Bronchial epithelial cell (primary cell): ENCODE results near the gene B4GALNT1. TPM values are rescaled to one million over a fixed set of nuclear protein-coding genes. Genes with fewer than 3 reads are reported as not detected.

Experiments used
- DNase-seq: peaks from one replicate; pipeline ENCODE4 v3.0.0-alpha.2; 2010; ENCODE audit warnings: low read depth
- FAIRE-seq: peaks from 2 replicates; lab custom pipeline; 2011; peaks lifted over from hg19 to GRCh38; lab: Jason Lieb, UNC
- H3K27me3 ChIP-seq: 2 replicates; pipeline ENCODE4 v1.5.1; 2011; ENCODE audit warnings: low read length; ENCODE audit not compliant: control insufficient read depth, insufficient read depth
- H3K36me3 ChIP-seq: 2 replicates; pipeline ENCODE4 v1.5.1; 2011; ENCODE audit warnings: low read length; ENCODE audit not compliant: control insufficient read depth, insufficient read depth
- H3K4me3 ChIP-seq: 2 replicates; pipeline ENCODE4 v1.5.1; 2011; ENCODE audit warnings: mild to moderate bottlenecking, low read depth, low read length, control low read depth
- CTCF ChIP-seq: IDR thresholded peaks from 2 replicates; pipeline ENCODE4 v1.5.1; 2011; ENCODE audit warnings: mild to moderate bottlenecking, moderate library complexity, low read length, control low read depth, inconsistent platforms; ENCODE audit not compliant: insufficient read depth, severe bottlenecking
- total RNA-seq: library from RNA; depleted of rRNA; stranded (reverse); fragments of >200 nt; gene quantifications from 2 replicates; pipeline ENCODE4 v1.2.1, GENCODE V29; 2014

Gene B4GALNT1
- total RNA-seq, 1 donor from 2014 or later, result not detected

DNA sequence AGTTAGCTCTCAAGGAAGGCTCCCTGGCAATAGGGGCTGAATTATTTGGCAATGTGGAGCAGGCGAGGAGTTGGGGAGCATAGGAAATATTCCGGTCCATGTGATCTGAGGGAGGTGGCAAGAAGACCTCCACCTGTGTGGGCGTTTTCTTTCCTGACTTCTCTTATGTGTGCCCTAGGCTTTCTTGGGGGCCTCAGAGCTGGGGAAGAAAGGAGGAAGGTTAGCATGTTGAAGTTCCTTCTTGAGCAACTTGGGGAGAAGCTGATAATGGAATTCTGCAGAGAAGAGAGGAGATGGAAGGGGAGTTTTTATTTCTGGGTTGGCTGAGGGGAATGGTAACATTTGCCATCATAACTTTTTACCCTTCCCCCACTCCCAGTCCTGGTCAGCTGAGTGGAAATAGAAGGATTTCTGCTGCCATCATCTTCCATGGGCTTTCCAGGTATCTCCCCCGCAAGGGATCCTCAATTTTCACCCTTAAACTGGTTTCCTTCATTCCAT, 27.1 kb downstream of the B4GALNT1 start:
- H3K36me3 ChIP-seq, result no peaks in the 10 kb centered on the region
- DNase-seq, result no peak
- no peak overlapping the region for H3K4me3 ChIP-seq
- no peak for TF ChIP-seq CTCF
- FAIRE-seq, result no peak
- peaks cover 4% of the 10 kb centered on the region for H3K27me3 ChIP-seq

DNA sequence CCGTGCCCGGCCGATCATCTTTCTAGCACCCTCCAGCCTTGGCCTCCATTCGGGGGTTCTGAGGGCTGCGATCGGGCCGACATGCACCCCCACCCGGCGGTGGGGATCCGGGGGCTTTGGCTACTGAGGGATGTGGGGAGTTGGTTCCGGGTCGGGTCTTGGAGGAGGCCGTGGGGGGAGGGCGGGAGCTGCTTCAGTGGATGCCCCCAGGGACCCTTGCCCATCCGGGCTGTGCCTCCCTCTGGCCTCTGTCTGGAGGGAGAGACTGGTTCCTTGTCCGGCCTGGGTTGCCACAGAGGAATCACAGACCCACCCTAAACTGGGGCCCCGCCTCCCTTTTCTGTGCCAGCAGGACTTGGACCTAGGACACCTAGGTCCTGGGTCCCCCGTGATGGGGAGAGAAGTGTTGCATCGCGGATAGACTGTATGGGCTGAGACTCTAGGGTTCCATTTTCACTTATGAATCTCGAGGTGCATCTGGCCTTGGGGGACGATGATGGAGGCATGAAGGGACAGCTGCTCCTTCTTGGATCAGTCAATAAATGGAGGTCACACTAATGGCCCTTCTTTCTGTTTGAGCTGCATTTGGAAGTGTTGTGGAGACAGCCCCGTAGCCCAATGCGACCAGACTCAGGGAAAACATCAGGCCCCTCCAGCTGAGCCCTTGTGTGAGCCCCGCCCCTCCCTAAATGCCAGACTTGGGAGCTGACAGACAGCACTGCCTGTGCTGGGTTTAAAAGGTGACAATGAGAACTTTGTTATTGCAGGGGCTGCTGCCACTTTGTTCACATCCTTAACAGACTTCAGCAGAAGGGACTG, 27.8 kb downstream of the B4GALNT1 start:
- no peak for TF ChIP-seq CTCF
- FAIRE-seq (no peak), DNase-seq (no peak)
- Histone ChIP-seq H3K27me3 (no peaks in the 10 kb centered on the region), H3K4me3 (peak overlapping the region; percentile 61), H3K36me3 (no peaks in the 10 kb centered on the region)

- DNase-seq (no peak), FAIRE-seq (no peak)
- Histone ChIP-seq H3K4me3 (peak within 1 kb of the TSS; percentile 61), H3K27me3 (no peaks in the 10 kb centered on the region), H3K36me3 (no peaks in the 10 kb centered on the region)
- TF ChIP-seq CTCF, result no peak
These were observed 28.5 kb downstream of the B4GALNT1 start, which contains the start of gene DTX3 for GRCh38 chr12:57604454-57604991. Gene DTX3 (plus strand): TSS chr12:57604824. CDS start chr12:57606518, 1,694 bp downstream.

- Histone ChIP-seq H3K36me3 (no peaks in the 10 kb centered on the region), H3K27me3 (no peaks in the 10 kb centered on the region), H3K4me3 (peak overlapping the region; percentile 61)
- no peak for TF ChIP-seq CTCF
- FAIRE-seq (peak; percentile 60), DNase-seq (peak; percentile 67)
These were observed 29.1 kb downstream of the B4GALNT1 start for GRCh38 chr12:57603815-57604453.

GRCh38 chr12:57603324-57603723, 29.7 kb downstream of the B4GALNT1 start:
- FAIRE-seq, result no peak
- Histone ChIP-seq H3K27me3 (no peaks in the 10 kb centered on the region), H3K36me3 (no peaks in the 10 kb centered on the region), H3K4me3 (no peak overlapping the region)
- DNase-seq, result no peak
- TF ChIP-seq CTCF, result no peak
